Nephron progenitor cell (in vitro differentiated cells): ENCODE data around the gene LPP.

Experiments
- DNase-seq: peaks from one replicate; pipeline ENCODE4 v3.0.0; 2021
- H3K27ac Mint-ChIP-seq: 2 replicates; pipeline ENCODE4 v1.8.0; 2021; ENCODE audit warnings: mild to moderate bottlenecking, moderate library complexity, mixed read lengths
- H3K27me3 Mint-ChIP-seq: 2 replicates; pipeline ENCODE4 v1.8.0; 2021; ENCODE audit warnings: mild to moderate bottlenecking, low read depth, mixed read lengths; ENCODE audit not compliant: poor library complexity
- H3K36me3 Mint-ChIP-seq: 2 replicates; pipeline ENCODE4 v1.8.0; 2021; ENCODE audit warnings: low read depth, mixed read lengths
- H3K4me1 Mint-ChIP-seq: 2 replicates; pipeline ENCODE4 v1.8.0; 2021; ENCODE audit warnings: mixed read lengths
- H3K4me3 Mint-ChIP-seq: 2 replicates; pipeline ENCODE4 v1.8.0; 2021; ENCODE audit warnings: mild to moderate bottlenecking, moderate library complexity, mixed read lengths
- H3K9me3 Mint-ChIP-seq: 2 replicates; pipeline ENCODE4 v1.8.0; 2021; ENCODE audit warnings: mild to moderate bottlenecking, moderate library complexity, mixed read lengths
- CTCF ChIP-seq: fragments of 200-600 bp; sonication (generic); IDR thresholded peaks from 2 replicates; pipeline ENCODE4 v1.5.0; 2021; ENCODE audit warnings: antibody characterized with exemption

LPP gene

GRCh38 chr3:188508454-188508853, 354.5 kb downstream of the LPP start:
- no peaks in the 10 kb centered on the region for H3K4me1 Mint-ChIP-seq
- DNase-seq, result no peak

GRCh38 chr3:188509316-188509715, 355.4 kb downstream of the LPP start:
- Mint-ChIP-seq H3K9me3 (peaks cover 17% of the 10 kb centered on the region), H3K4me3 (no peak overlapping the region), H3K27me3 (no peaks in the 10 kb centered on the region), H3K27ac (no peak overlapping the region), H3K4me1 (no peaks in the 10 kb centered on the region), H3K36me3 (peaks cover 23% of the 10 kb centered on the region)
- no peak for DNase-seq
- no peak for TF ChIP-seq CTCF

More at GRCh38 chr3:188508454-188508853, 354.5 kb downstream of the LPP start:
- Mint-ChIP-seq H3K27ac (no peak overlapping the region), H3K36me3 (peaks cover 31% of the 10 kb centered on the region), H3K4me3 (no peak overlapping the region), H3K9me3 (peaks cover 25% of the 10 kb centered on the region), H3K27me3 (no peaks in the 10 kb centered on the region)
- TF ChIP-seq CTCF, result no peak

- Mint-ChIP-seq H3K27ac (no peak overlapping the region), H3K36me3 (peaks cover 13% of the 10 kb centered on the region), H3K27me3 (no peaks in the 10 kb centered on the region), H3K4me1 (no peaks in the 10 kb centered on the region), H3K9me3 (peaks cover 8% of the 10 kb centered on the region), H3K4me3 (no peak overlapping the region)
- no peak for TF ChIP-seq CTCF
- DNase-seq, result no peak
Measured at GRCh38 chr3:188510366-188510765, 356.4 kb downstream of the LPP start.

- Mint-ChIP-seq H3K27ac (peak overlapping the region; percentile 69), H3K36me3 (peaks cover 6% of the 10 kb centered on the region), H3K4me1 (no peaks in the 10 kb centered on the region), H3K9me3 (peaks cover 5% of the 10 kb centered on the region), H3K4me3 (no peak overlapping the region), H3K27me3 (no peaks in the 10 kb centered on the region)
- DNase-seq, result no peak
- TF ChIP-seq CTCF, result no peak
Measured at GRCh38 chr3:188513662-188514328, 359.8 kb downstream of the LPP start.

GRCh38 chr3:188516515-188516914, 362.6 kb downstream of the LPP start:
- peaks cover 6% of the 10 kb centered on the region for H3K36me3 Mint-ChIP-seq
- H3K9me3 Mint-ChIP-seq, result peaks cover 5% of the 10 kb centered on the region
- no peaks in the 10 kb centered on the region for H3K4me1 Mint-ChIP-seq
- no peak for TF ChIP-seq CTCF
- no peak for DNase-seq
- H3K27ac Mint-ChIP-seq, result no peak overlapping the region
- H3K4me3 Mint-ChIP-seq, result no peak overlapping the region
- H3K27me3 Mint-ChIP-seq, result no peaks in the 10 kb centered on the region

GRCh38 chr3:188518416-188518815, 364.5 kb downstream of the LPP start:
- Mint-ChIP-seq H3K4me3 (no peak overlapping the region), H3K27ac (no peak overlapping the region), H3K27me3 (no peaks in the 10 kb centered on the region), H3K9me3 (peaks cover 5% of the 10 kb centered on the region), H3K4me1 (peaks cover 5% of the 10 kb centered on the region), H3K36me3 (peaks cover 6% of the 10 kb centered on the region)
- DNase-seq, result no peak
- TF ChIP-seq CTCF, result no peak
